ENCODE data around the gene COMMD4. TPM values are rescaled to one million over a fixed set of nuclear protein-coding genes. Genes with fewer than 3 reads are reported as not detected.
"Not testable (repeated sequence)": the region's sequence is repeated elsewhere in the genome, so short reads cannot be mapped to it uniquely, and the experiment has no call there.

Gene COMMD4
- total RNA-seq, 3 donors from 2014 or later = 61.6 to 66.6 (median 63.6) TPM

DNA sequence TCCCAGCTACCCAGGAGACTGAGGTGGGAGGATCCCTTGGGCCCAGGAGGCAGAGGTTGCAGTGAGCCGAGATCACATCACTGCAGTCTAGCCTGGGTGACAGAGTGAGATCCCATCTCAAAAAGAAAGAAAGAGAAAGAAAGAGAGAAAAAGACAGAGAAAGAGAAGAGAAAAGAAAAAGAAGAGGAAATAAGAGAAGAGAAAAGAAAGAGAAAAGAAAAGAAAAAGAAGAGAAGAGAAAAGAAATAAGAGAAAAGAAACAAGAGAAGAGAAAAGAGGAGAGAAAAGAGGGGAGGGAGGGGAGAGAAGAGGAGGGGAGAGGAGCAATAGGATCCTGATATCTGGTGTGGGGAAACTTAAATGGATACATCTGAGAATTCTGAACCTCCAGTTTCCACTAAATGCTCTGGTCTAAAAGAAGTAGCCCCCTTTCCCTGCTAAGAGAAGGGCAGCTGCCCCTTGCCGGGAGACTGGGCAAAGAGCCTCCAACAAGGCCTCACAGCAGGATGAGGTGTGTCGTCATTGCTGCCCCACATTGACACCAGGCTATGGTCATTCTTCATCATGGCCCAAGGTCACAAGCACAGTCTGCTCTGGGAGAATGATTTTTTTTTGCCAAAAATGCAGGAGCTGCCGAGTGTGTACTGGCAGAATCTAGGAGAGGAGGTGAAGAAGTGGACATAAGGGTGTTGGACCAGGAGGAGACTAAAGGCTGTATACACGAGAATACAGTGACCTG lies 21.1 kb upstream of the COMMD4 start:
- Histone ChIP-seq H3K36me3 (no peaks in the 10 kb centered on the region), H3K27me3 (no peaks in the 10 kb centered on the region), H3K4me3 (no peak overlapping the region), H3K9me3 (no peaks in the 10 kb centered on the region), H3K27ac (no peak overlapping the region), H3K4me1 (no peaks in the 10 kb centered on the region)
- intact Hi-C loops (cut with DNase I; ENCODE audit: low total_unique reads) = no loop called here
- no peak for DNase-seq (ENCODE audit: low spot score in 2 of 2)
- TF ChIP-seq, protein P1, sequence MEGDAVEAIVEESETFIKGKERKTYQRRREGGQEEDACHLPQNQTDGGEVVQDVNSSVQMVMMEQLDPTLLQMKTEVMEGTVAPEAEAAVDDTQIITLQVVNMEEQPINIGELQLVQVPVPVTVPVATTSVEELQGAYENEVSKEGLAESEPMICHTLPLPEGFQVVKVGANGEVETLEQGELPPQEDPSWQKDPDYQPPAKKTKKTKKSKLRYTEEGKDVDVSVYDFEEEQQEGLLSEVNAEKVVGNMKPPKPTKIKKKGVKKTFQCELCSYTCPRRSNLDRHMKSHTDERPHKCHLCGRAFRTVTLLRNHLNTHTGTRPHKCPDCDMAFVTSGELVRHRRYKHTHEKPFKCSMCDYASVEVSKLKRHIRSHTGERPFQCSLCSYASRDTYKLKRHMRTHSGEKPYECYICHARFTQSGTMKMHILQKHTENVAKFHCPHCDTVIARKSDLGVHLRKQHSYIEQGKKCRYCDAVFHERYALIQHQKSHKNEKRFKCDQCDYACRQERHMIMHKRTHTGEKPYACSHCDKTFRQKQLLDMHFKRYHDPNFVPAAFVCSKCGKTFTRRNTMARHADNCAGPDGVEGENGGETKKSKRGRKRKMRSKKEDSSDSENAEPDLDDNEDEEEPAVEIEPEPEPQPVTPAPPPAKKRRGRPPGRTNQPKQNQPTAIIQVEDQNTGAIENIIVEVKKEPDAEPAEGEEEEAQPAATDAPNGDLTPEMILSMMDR (IDR thresholded peaks at IDR 0.05) = no peak
- no peak for TF ChIP-seq POLR2AphosphoS5 (IDR thresholded peaks at IDR 0.05)
- no peak for TF ChIP-seq POLR2A (IDR thresholded peaks at IDR 0.05)

- H3K4me3 ChIP-seq; H3K9me3 ChIP-seq; H3K27me3 ChIP-seq; H3K27ac ChIP-seq; H3K4me1 ChIP-seq; DNase-seq (ENCODE audit: low spot score in 2 of 2); intact Hi-C loops (cut with DNase I; ENCODE audit: low total_unique reads); H3K36me3 ChIP-seq: not testable (repeated sequence)
These were observed 16.5 kb upstream of the COMMD4 start for GRCh38 chr15:75319231-75319897.

DNA sequence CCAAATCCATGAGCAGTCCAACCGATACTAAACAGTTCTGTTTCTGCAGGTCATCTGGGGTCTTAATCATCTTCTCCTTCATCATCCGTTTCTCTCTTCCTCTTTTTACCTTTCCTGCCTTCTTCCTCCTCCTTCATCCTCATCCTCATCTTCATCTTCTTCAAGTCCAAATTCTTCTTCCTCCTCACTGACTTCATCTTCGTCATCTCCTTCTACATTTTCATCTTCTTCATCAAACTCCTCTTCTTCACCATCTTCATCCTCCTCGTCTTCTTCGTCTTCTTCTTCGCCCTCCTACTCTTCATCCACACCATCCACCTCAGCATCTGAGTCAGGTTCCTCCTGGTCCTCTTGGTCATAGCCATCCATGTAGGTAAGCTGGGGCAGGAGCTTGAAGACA lies 14.2 kb upstream of the COMMD4 start:
- H3K27me3 ChIP-seq = no peaks in the 10 kb centered on the region
- H3K27ac ChIP-seq = no peak overlapping the region
- no peak overlapping the region for H3K4me3 ChIP-seq
- intact Hi-C loops (cut with DNase I; ENCODE audit: low total_unique reads) = no loop called here
- H3K36me3 ChIP-seq = no peaks in the 10 kb centered on the region
- no peaks in the 10 kb centered on the region for H3K9me3 ChIP-seq
- H3K4me1 ChIP-seq = no peaks in the 10 kb centered on the region
- TF ChIP-seq, protein P1 (IDR thresholded peaks at IDR 0.05) = no peak
- TF ChIP-seq POLR2A (IDR thresholded peaks at IDR 0.05) (no peak), POLR2AphosphoS5 (IDR thresholded peaks at IDR 0.05) (no peak)
- DNase-seq (ENCODE audit: low spot score in 2 of 2) = no peak

DNA sequence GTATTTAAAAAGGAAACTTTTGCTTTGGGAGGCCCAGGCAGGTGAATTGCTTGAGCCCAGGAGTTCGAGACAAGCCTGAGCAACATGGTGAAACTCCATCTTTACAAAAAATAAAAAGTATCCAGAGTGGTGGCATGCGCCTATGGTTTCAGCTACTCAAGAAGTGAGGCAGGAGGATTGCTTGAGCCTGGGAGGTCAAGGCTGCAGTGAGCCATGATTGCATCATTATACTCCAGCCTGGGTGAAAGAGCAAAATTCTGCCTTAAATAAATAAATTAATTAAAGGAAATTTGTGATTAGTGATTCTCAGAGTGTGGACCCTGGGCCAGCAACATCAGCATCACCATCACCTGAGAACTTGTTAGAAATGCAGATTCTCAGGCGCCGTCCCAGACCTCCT lies 9.9 kb upstream of the COMMD4 start:
- intact Hi-C loops (cut with DNase I; ENCODE audit: low total_unique reads) = no loop called here
- TF ChIP-seq, protein P1 (IDR thresholded peaks at IDR 0.05) = no peak
- TF ChIP-seq POLR2AphosphoS5 (IDR thresholded peaks at IDR 0.05) (no peak), POLR2A (IDR thresholded peaks at IDR 0.05) (no peak)

GRCh38 chr15:75327005-75327404 lies 8.9 kb upstream of the COMMD4 start:
- Histone ChIP-seq H3K4me3 (no peak overlapping the region), H3K4me1 (no peaks in the 10 kb centered on the region), H3K27ac (no peak overlapping the region), H3K27me3 (no peaks in the 10 kb centered on the region), H3K9me3 (no peaks in the 10 kb centered on the region), H3K36me3 (no peaks in the 10 kb centered on the region)
- intact Hi-C loops (cut with DNase I; ENCODE audit: low total_unique reads) = no loop called here
- TF ChIP-seq POLR2A (IDR thresholded peaks at IDR 0.05) (no peak), POLR2AphosphoS5 (IDR thresholded peaks at IDR 0.05) (no peak)
- TF ChIP-seq, protein P1 (IDR thresholded peaks at IDR 0.05) = no peak
- DNase-seq (ENCODE audit: low spot score in 2 of 2) = no peak

More for the DNA sequence above, 9.9 kb upstream of the COMMD4 start:
- no peak for DNase-seq (ENCODE audit: low spot score in 2 of 2)
- H3K27ac ChIP-seq = no peak overlapping the region
- H3K4me1 ChIP-seq = no peaks in the 10 kb centered on the region
- no peaks in the 10 kb centered on the region for H3K9me3 ChIP-seq
- H3K27me3 ChIP-seq = no peaks in the 10 kb centered on the region
- no peaks in the 10 kb centered on the region for H3K36me3 ChIP-seq
- H3K4me3 ChIP-seq = no peak overlapping the region
